Kidney (tissue), 14 donors: ENCODE measurements around the gene ZNF516. TPM values are rescaled to one million over a fixed set of nuclear protein-coding genes. Genes with fewer than 3 reads are reported as not detected.
A peak's percentile ranks its signal among the peaks of the same experiment; 100 is the strongest.

Experiments used
- DNase-seq, 5 donors: peaks; one replicate each; pipeline ENCODE4 v3.0.0-alpha.2; 2013 to 2020
- FAIRE-seq: peaks from 2 replicates; lab custom pipeline; 2012; peaks lifted over from hg19 to GRCh38; lab: Jason Lieb, UNC
- H3K27ac ChIP-seq, 2 donors: one replicate each; pipeline ENCODE4 v1.7.0; 2013; ENCODE audit warnings: low read depth in 2 of 2, low read length in 2 of 2, inconsistent platforms in 1 of 2
- H3K27me3 ChIP-seq: one replicate; pipeline ENCODE4 v1.7.1; 2013; ENCODE audit warnings: low read length, inconsistent platforms; ENCODE audit not compliant: control insufficient read depth, insufficient read depth
- H3K36me3 ChIP-seq, 3 donors: one replicate each; pipeline versions ENCODE4 v1.7.0 to v1.7.1; 2013; ENCODE audit warnings: low read length in 3 of 3, control low read depth in 1 of 3, inconsistent platforms in 1 of 3; ENCODE audit not compliant: insufficient read depth in 3 of 3, control insufficient read depth in 2 of 3
- H3K4me1 ChIP-seq, 3 donors: one replicate each; pipeline versions ENCODE4 v1.7.0 to v1.7.1; 2013; ENCODE audit warnings: low read length in 3 of 3, inconsistent platforms in 1 of 3, low read depth in 1 of 3; ENCODE audit not compliant: control insufficient read depth in 2 of 3, insufficient read depth in 2 of 3
- H3K4me3 ChIP-seq, 3 donors: one replicate each; pipeline versions ENCODE4 v1.7.0 to v1.8.1; 2013; ENCODE audit warnings: low read length in 3 of 3, control low read depth in 1 of 3, inconsistent platforms in 1 of 3
- H3K9ac ChIP-seq, 3 donors: one replicate each; pipeline versions ENCODE4 v1.7.0 to v1.7.1; 2013; ENCODE audit warnings: low read length in 3 of 3, control low read depth in 1 of 3, inconsistent platforms in 1 of 3
- H3K9me3 ChIP-seq, 3 donors: one replicate each; pipeline versions ENCODE4 v1.7.0 to v1.7.1; 2013; ENCODE audit warnings: low read length in 3 of 3, control low read depth in 1 of 3, inconsistent platforms in 1 of 3; ENCODE audit not compliant: control insufficient read depth in 2 of 3, insufficient read depth in 1 of 3
- intact Hi-C: fragments of 100-400 bp; cut with DNase I; formaldehyde crosslinking; loops from one replicate; pipeline ENCODE4 v1.11.1; 2022
- polyA plus RNA-seq: library from polyadenylated mRNA; stranded (reverse); fragments of 350-450 nt; fragmentation: Illumina TruSeq; extraction: RNeasy Lipid Tissue Mini Kit (QIAGEN cat#74804); gene quantifications from one replicate; pipeline ENCODE4 v1.2.3, GENCODE V29; 2014; ENCODE audit warnings: low read depth, low replicate concordance; ENCODE audit not compliant: insufficient read depth
- total RNA-seq: library from RNA; stranded (reverse); fragmentation: NEBNext Ultra II Directional; extraction: Animal tissue kit (Norgen Biotek cat#: 25700); gene quantifications from one replicate; pipeline ENCODE4 v1.2.1, GENCODE V29; 2021
- TF ChIP-seq, protein P1 (sequence below): IDR thresholded peaks from 3 replicates; pipeline ENCODE4 v1.5.1; 2012; ENCODE audit warnings: mild to moderate bottlenecking, moderate library complexity, borderline replicate concordance; ENCODE audit not compliant: insufficient read depth; ENCODE audit errors: extremely low read depth
- donor health status: control.
- donor health status: control.
- donor health status: control.
- donor health status: control.
- donor health status: control.
- donor health status: DM: yes; HTN: yes; CAD: no.
- donor health status: Normal renal cell carcinoma (clear cell type).

Gene ZNF516
- total and polyA plus RNA-seq, 2 donors from 2014 or later = 6.7 to 28.7 TPM

DNA sequence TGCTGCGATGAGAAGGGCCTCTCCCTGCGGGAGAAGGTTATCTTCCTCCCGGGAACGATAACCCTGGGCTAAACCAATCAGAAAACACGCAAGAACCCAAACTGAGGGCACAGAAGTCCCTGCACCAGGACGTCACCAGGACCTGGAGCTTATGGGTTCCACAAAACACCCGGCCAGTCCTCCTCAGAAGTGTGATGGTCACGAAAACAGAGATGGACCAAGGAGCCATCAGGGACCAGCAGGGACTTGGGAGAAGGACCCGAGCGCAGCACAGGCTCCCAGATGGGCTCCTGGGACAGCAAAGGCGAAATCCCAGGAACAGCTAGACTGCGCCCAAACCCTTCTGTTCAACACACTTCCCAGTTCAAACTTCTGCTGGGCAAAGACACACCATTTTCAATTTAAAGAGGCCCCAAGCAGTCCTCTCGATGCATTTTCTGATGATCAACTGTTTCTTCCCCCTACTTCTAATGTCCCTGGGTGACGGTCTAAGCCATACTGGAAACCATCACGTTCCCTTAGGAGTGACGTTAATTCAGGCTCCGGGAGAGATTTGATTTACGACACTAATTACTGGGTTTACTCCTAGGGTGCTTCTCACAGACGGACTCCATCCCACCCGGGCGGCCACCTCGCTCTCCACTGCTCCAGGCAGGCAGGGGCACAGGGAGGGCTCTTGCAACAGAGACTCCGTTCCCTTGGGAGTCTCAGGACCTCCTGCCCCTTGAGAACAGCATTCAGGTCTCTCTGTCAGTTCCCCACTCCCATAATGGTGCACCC, 29.2 kb downstream of the ZNF516 start:
- FAIRE-seq (no peak), DNase-seq (peak in 4 of 5 donors; percentile 52 to 72 (median 56))
- H3K9me3 ChIP-seq = no peaks in the 10 kb centered on the region
- peaks cover 0 to 2% (median 0%) of the 10 kb centered on the region in 3 donors for H3K36me3 ChIP-seq
- intact Hi-C loops = no loop called here
- H3K27me3 ChIP-seq = no peaks in the 10 kb centered on the region
- H3K4me1 ChIP-seq = peaks cover 0 to 3% (median 2%) of the 10 kb centered on the region in 3 donors
- TF ChIP-seq, protein P1, sequence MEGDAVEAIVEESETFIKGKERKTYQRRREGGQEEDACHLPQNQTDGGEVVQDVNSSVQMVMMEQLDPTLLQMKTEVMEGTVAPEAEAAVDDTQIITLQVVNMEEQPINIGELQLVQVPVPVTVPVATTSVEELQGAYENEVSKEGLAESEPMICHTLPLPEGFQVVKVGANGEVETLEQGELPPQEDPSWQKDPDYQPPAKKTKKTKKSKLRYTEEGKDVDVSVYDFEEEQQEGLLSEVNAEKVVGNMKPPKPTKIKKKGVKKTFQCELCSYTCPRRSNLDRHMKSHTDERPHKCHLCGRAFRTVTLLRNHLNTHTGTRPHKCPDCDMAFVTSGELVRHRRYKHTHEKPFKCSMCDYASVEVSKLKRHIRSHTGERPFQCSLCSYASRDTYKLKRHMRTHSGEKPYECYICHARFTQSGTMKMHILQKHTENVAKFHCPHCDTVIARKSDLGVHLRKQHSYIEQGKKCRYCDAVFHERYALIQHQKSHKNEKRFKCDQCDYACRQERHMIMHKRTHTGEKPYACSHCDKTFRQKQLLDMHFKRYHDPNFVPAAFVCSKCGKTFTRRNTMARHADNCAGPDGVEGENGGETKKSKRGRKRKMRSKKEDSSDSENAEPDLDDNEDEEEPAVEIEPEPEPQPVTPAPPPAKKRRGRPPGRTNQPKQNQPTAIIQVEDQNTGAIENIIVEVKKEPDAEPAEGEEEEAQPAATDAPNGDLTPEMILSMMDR = no peak
- no peak overlapping the region for H3K4me3 ChIP-seq
- no peak overlapping the region for H3K9ac ChIP-seq
- H3K27ac ChIP-seq = no peak overlapping the region

DNA sequence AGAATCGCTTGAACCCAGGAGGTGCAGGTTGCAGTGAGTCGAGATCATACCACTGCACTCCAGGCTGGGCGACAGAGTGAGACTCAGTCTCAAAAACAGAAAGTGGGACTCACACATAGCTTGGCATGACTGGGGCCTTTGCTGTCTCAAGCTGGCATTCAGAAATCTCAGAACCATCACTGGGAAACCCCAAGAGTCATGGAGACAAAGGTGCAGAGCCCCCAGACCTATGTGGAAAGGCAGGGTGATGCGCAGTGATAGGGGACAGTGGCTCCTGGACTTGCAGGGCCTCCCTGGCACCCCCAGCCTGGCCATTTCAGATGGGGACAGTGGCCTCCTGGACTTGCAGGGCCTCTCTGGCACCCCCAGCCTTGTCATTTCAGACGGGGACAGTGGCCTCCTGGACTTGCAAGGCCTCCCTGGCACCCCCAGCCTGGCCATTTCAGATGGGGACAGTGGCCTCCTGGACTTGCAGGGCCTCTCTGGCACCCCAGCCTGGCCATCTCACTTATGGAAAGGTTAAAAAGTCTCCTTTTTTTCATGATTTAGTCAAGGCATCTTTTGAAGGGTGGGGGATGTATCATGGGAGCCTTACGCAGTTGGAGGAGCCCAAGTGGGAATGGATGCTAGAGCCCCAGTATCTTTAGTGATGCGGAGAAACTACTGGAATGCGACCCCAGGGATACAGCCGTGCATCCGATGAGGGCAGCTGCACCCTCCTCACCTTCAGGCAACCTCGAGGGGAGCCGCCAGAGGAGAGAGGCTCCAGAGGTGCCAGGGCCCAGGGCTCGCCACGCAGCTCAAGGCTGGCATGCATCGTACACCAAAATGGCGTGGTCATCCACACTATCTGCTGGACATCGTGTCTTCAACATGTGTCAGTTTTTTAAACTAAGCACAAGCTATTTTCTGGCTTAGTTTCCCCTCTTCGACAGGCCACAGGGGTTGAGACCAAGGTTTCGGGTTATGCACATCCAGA, 30.5 kb downstream of the ZNF516 start:
- FAIRE-seq = no peak

DNA sequence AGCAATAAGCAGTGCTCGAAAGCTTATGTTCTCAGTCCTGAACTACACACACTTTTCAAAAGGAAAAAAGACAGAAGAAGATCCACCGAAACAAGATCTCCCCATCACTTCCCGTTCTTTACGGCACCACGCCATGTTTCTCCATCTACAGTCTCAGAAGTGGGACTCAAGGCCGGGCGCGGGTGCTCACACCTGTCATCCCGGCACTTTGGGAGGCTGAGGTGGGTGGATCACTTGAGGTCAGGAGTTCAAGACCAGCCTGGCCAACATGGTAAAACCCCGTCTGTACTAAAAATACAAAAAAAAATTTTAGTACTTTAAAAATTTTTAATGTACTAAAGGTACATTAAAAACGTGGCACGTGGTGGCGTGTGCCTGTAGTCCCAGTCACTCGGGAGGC, 31.2 kb downstream of the ZNF516 start:
- DNase-seq (no peak), FAIRE-seq (no peak)
- TF ChIP-seq, protein P1 = no peak
- Histone ChIP-seq H3K4me1 (peaks cover 0 to 10% (median 3%) of the 10 kb centered on the region in 3 donors), H3K27me3 (no peaks in the 10 kb centered on the region), H3K36me3 (peaks cover 0 to 2% (median 0%) of the 10 kb centered on the region in 3 donors), H3K27ac (no peak overlapping the region), H3K9me3 (no peaks in the 10 kb centered on the region), H3K4me3 (no peak overlapping the region), H3K9ac (no peak overlapping the region)
- intact Hi-C loops = no loop called here

More for the DNA sequence above, 30.5 kb downstream of the ZNF516 start:
- Histone ChIP-seq H3K36me3 (peaks cover 0 to 2% (median 0%) of the 10 kb centered on the region in 3 donors), H3K27me3 (no peaks in the 10 kb centered on the region), H3K27ac (no peak overlapping the region), H3K4me1 (peaks cover 0 to 7% (median 3%) of the 10 kb centered on the region in 3 donors), H3K9me3 (no peaks in the 10 kb centered on the region), H3K9ac (no peak overlapping the region), H3K4me3 (no peak overlapping the region)
- intact Hi-C loops = no loop called here
- TF ChIP-seq, protein P1 = no peak
- DNase-seq = peak in 1 of 5 donors; percentile 21
